NT2/D1 (cell line): ENCODE data around the gene DSE.

Experiments used
- DNase-seq: peaks from one replicate; pipeline ENCODE4 v3.0.0-alpha.2; 2011; ENCODE audit warnings: low read depth, low spot score
- H3K27me3 ChIP-seq: 2 replicates; pipeline ENCODE4 v1.6.0; 2011; ENCODE audit warnings: mild to moderate bottlenecking; ENCODE audit not compliant: insufficient read length, insufficient read depth
- H3K36me3 ChIP-seq: 2 replicates; pipeline ENCODE4 v1.6.1; 2011; ENCODE audit warnings: mild to moderate bottlenecking, low read length, mixed read lengths; ENCODE audit not compliant: insufficient read depth, insufficient read length
- H3K4me1 ChIP-seq: 2 replicates; pipeline ENCODE4 v1.5.1; 2011; ENCODE audit not compliant: insufficient read depth, insufficient read length
- H3K4me3 ChIP-seq: 2 replicates; pipeline ENCODE4 v1.5.1; 2011; ENCODE audit warnings: low read depth; ENCODE audit not compliant: insufficient read length
- H3K9ac ChIP-seq: 2 replicates; pipeline ENCODE4 v1.6.0; 2011; ENCODE audit warnings: low read depth; ENCODE audit not compliant: insufficient read length
- H3K9me3 ChIP-seq: 2 replicates; pipeline ENCODE4 v1.5.1; 2011; ENCODE audit warnings: mild to moderate bottlenecking, low read length; ENCODE audit not compliant: insufficient read depth
- SUZ12 ChIP-seq: IDR thresholded peaks from 2 replicates; pipeline ENCODE4 v1.6.1; 2011; ENCODE audit not compliant: insufficient read length, insufficient read depth; ENCODE audit errors: extremely low read depth
- YY1 ChIP-seq: IDR thresholded peaks from 2 replicates; pipeline ENCODE4 v1.6.1; 2011; ENCODE audit not compliant: insufficient read length, insufficient read depth
- ZNF274 ChIP-seq: IDR thresholded peaks from 2 replicates; pipeline ENCODE4 v1.6.1; 2011; ENCODE audit warnings: mild to moderate bottlenecking, low read depth, low read length

DSE gene

DNA sequence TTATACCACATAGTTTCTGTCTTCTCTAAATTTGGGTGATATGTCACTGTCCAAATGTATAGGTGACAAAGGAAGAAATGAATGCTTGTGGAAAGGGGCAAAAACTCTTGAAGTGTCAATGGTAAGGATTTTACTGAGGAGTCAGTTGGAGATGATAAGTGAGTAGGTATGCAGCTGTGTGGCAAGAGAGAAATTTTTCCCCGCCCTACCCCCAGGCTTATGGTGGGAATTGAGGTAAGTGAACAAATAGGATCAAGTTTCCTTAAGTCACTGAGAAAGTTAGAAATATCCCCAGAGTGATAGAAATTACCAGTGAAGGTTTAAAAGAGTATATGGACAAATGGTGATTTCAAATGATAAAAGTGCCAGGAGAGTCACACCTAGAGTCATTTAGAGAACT lies 11.8 kb downstream of the DSE start:
- Histone ChIP-seq H3K36me3 (peaks cover 6% of the 10 kb centered on the region), H3K4me3 (no peak overlapping the region), H3K4me1 (no peaks in the 10 kb centered on the region), H3K9me3 (no peaks in the 10 kb centered on the region; the same call in 1 of the 2 replicates), H3K27me3 (no peaks in the 10 kb centered on the region), H3K9ac (no peak overlapping the region)
- no peak for DNase-seq
- TF ChIP-seq SUZ12 (no peak), YY1 (no peak), ZNF274 (no peak)

DNA sequence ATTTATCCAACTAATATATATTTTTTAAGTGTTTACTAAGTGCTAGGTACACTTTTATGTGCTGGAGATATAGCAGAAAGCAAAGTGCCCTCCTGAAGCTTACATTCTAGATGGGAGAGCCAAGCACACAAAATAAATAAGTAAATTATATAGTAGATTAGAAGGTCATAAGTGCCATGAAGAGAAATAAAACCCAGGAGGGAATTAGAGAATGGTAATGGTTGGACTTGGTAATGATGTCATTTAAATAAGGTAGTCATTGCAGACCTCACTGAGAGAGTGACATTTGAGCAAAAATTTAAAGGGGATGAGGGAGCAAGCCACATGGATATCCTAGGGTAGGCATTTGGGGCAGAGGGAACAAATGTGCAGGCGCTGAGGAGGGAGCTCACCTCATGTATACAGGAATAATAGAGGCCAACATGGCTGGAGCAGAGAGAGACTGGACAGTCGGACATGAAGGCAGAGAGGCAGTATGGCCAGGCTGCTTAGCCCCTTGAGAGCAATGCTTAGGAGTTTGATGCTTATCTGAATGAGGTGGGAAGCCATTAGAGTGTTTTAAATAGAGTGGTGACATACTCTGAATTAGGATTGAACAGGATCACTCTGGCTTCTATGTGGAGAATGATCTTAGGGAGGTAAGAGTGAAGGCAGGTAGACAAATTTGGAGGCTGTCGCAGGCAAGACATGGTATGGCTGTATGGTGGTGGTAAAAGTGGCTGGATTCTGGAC lies 14.1 kb downstream of the DSE start:
- Histone ChIP-seq H3K4me1 (no peaks in the 10 kb centered on the region), H3K36me3 (peaks cover 6% of the 10 kb centered on the region), H3K4me3 (no peak overlapping the region), H3K9me3 (no peaks in the 10 kb centered on the region; the same call in 1 of the 2 replicates), H3K9ac (no peak overlapping the region), H3K27me3 (no peaks in the 10 kb centered on the region)
- DNase-seq, result no peak
- TF ChIP-seq SUZ12 (no peak), ZNF274 (no peak), YY1 (no peak)

DNA sequence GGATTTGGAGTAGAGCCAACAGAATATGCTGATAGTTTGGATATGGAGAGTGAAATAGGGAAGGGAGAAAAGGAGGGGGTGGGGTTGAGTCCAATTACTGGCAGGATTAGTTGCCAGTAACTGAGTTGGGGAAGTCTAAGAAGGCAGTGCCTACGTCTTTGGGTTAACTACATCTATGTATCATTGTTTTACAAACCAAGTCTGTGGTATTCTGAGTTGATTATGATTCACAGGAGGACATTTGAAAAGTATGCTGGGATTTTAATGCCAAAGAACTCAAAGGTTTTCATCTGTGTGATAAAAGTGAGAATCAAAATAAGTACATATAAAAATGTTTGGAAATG lies 14.7 kb downstream of the DSE start:
- H3K9me3 ChIP-seq, result no peaks in the 10 kb centered on the region; the same call in 1 of the 2 replicates
- no peak overlapping the region for H3K4me3 ChIP-seq
- peaks cover 3% of the 10 kb centered on the region for H3K36me3 ChIP-seq
- DNase-seq, result no peak
- no peaks in the 10 kb centered on the region for H3K27me3 ChIP-seq
- no peaks in the 10 kb centered on the region for H3K4me1 ChIP-seq
- H3K9ac ChIP-seq, result no peak overlapping the region
- TF ChIP-seq YY1 (no peak), SUZ12 (no peak), ZNF274 (no peak)

DNA sequence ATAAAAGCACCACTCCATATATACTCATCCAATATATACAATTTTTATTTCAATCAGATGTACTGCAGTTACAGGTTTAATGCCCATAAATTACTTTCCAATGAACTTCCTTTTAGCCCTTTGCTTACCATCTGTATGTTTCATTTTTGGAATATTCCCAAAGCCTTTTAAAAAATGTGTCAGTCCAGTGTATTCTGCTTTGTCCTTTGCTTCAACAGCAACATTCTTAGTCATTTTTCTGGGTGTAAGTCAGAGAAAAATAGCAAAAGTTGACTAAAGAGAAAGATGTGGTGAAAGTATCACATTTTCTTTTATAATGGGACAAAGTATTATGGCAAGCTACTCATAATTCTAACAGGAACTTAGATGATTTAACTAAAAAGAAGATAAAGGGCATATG lies 15.2 kb downstream of the DSE start:
- no peak for TF ChIP-seq YY1
- TF ChIP-seq ZNF274, result no peak
- TF ChIP-seq SUZ12, result no peak
- no peak for DNase-seq

DNA sequence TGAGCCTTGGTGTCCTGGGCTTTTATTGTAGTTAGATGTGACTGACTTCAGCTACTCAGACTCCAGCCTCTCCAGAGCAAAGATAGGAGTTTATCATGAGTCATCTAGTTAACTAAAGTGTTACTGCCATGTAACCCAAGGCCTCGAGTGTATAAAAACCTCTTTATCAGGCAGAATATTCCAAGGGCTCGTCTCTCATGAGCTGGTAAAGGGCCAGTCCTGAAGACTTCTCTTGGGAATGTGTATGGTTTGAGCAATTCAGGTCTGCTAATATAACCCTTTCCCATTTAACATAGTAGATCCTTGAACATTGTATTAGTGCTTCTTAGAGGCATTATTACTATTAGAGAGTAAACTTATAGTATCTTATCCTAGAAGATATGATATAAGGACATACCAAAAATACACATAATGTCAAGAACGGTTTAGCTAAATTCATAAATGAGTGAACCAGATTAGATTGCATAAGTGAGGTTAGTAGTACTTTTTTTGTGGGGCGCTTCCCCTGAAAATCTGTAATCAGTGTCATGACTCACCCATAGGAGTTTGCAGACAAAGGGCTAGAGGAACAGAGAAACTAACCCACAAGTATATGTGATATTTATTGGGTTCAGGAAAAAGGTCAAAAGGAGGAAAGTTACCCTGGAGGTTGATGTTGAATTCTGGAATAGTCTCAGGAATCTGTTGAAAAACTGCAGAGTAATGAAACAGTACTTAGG lies 16.0 kb downstream of the DSE start:
- Histone ChIP-seq H3K27me3 (no peaks in the 10 kb centered on the region), H3K4me3 (no peak overlapping the region), H3K9me3 (no peaks in the 10 kb centered on the region; the same call in 1 of the 2 replicates), H3K36me3 (peaks cover 3% of the 10 kb centered on the region), H3K9ac (no peak overlapping the region), H3K4me1 (no peaks in the 10 kb centered on the region)
- no peak for DNase-seq
- TF ChIP-seq YY1, result no peak
- TF ChIP-seq SUZ12, result no peak
- no peak for TF ChIP-seq ZNF274

More for the DNA sequence above, 15.2 kb downstream of the DSE start:
- H3K4me3 ChIP-seq, result no peak overlapping the region
- H3K27me3 ChIP-seq, result no peaks in the 10 kb centered on the region
- H3K4me1 ChIP-seq, result no peaks in the 10 kb centered on the region
- peaks cover 3% of the 10 kb centered on the region for H3K36me3 ChIP-seq
- no peaks in the 10 kb centered on the region; the same call in 1 of the 2 replicates for H3K9me3 ChIP-seq
- no peak overlapping the region for H3K9ac ChIP-seq

DNA sequence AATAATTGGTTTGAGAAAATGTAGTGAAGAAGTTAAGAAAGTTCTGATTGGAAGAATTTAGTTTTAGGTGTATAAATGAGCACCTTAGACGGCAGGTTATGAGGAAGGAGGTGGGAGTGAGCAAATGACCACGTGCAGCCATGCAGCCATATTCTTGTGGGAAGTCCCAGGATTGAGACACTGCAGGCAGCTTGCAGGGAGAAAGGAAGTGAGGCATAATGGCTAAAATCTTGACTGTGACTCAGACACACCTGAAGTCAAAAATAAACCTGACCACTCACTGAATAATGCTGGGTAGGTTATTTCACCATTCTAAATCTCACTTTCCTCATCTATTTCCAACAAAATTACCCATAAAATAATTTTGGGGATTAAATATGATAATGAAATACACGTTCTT lies 16.6 kb downstream of the DSE start:
- TF ChIP-seq ZNF274 (no peak), SUZ12 (no peak), YY1 (no peak)
- DNase-seq, result no peak
- no peak overlapping the region for H3K9ac ChIP-seq

DNA sequence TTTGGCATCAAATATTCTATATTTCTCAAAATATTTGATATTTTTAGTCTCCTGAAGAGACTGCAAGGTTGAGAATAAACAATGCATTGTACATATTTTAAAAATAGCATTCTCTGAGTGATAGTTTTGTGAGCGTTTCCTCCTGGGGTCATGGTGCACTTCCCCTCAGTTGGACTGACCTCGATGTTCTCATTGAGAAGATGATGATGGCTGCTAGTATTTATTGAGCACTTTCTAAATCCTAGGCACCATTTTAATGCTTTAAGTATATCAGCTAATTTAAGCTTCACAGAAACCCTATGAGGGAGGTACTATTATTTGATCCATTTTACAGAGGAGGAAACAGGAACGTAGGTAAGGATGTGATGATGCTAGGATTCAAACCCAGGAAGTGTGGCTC lies 18.2 kb downstream of the DSE start:
- H3K27me3 ChIP-seq, result no peaks in the 10 kb centered on the region
- H3K9me3 ChIP-seq, result no peaks in the 10 kb centered on the region
- H3K4me1 ChIP-seq, result no peaks in the 10 kb centered on the region
- H3K4me3 ChIP-seq, result no peak overlapping the region
- TF ChIP-seq ZNF274, result no peak
- no peak for TF ChIP-seq YY1
- no peak for TF ChIP-seq SUZ12
- H3K36me3 ChIP-seq, result peaks cover 3% of the 10 kb centered on the region
- H3K9ac ChIP-seq, result no peak overlapping the region
- no peak for DNase-seq

More for the DNA sequence above, 16.6 kb downstream of the DSE start:
- Histone ChIP-seq H3K4me3 (no peak overlapping the region), H3K4me1 (no peaks in the 10 kb centered on the region), H3K27me3 (no peaks in the 10 kb centered on the region), H3K9me3 (no peaks in the 10 kb centered on the region), H3K36me3 (peaks cover 3% of the 10 kb centered on the region)
